DND-41 (cell line): ENCODE data around the gene NMRAL1.

ENCODE experiments used
- EZH2 ChIP-seq: IDR thresholded peaks from 3 replicates; pipeline ENCODE4 v1.6.1; 2012; ENCODE audit warnings: borderline replicate concordance, low read depth, mild to moderate bottlenecking, moderate library complexity, low read length, inconsistent platforms; ENCODE audit not compliant: severe bottlenecking
- TF ChIP-seq, protein P1 (sequence below): IDR thresholded peaks from 2 replicates; pipeline ENCODE4 v1.5.1; 2012; ENCODE audit warnings: borderline replicate concordance, low read length, moderate library complexity, mild to moderate bottlenecking; ENCODE audit not compliant: poor library complexity, severe bottlenecking; ENCODE audit errors: extremely low read depth

DNA sequence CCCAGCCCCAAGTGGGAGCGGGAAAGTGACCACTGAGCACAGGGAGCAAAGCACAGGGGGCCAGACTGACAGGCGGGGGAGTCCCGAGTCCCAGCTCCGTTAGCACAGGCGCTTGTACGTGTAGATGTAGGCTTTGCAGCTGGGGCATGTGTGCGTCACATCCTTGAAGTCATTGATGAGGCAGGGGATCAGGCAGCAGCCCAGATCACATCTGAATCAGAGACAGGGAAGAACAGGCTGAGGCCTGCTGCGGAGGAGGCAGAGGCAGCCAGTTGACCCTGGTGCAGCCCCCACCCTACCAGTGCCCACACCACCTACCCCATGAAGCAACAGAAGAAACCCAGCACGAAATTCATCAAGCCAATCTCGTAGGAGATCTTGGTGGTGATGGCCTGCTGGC lies 38.0 kb upstream of the NMRAL1 start:
- TF ChIP-seq, protein P1, sequence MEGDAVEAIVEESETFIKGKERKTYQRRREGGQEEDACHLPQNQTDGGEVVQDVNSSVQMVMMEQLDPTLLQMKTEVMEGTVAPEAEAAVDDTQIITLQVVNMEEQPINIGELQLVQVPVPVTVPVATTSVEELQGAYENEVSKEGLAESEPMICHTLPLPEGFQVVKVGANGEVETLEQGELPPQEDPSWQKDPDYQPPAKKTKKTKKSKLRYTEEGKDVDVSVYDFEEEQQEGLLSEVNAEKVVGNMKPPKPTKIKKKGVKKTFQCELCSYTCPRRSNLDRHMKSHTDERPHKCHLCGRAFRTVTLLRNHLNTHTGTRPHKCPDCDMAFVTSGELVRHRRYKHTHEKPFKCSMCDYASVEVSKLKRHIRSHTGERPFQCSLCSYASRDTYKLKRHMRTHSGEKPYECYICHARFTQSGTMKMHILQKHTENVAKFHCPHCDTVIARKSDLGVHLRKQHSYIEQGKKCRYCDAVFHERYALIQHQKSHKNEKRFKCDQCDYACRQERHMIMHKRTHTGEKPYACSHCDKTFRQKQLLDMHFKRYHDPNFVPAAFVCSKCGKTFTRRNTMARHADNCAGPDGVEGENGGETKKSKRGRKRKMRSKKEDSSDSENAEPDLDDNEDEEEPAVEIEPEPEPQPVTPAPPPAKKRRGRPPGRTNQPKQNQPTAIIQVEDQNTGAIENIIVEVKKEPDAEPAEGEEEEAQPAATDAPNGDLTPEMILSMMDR: no peak
- TF ChIP-seq EZH2: no peak
